CD4-positive, alpha-beta T cell treated with Interleukin-15 for 1 hour (primary cell): ENCODE measurements around the gene CACNA1S.
A peak's percentile ranks its signal among the peaks of the same experiment; 100 is the strongest.

Experiments used
- DNase-seq: peaks from one replicate; pipeline ENCODE4 v3.0.0-alpha.2; 2020

The CACNA1S gene

GRCh38 chr1:201115390-201115937 lies 3.2 kb upstream of the CACNA1S start:
- DNase-seq = no peak

- DNase-seq = peak; percentile 68
Observed at GRCh38 chr1:201114245-201115131, 2.3 kb upstream of the CACNA1S start.

- no peak for DNase-seq
Observed at GRCh38 chr1:201113451-201114244, 1.4 kb upstream of the CACNA1S start.

GRCh38 chr1:201112926-201113325 lies 700 bp upstream of the CACNA1S start:
- DNase-seq = no peak

GRCh38 chr1:201111672-201112071 lies 554 bp downstream of the CACNA1S start:
- DNase-seq = no peak

GRCh38 chr1:201111156-201111555 lies 1.1 kb downstream of the CACNA1S start:
- DNase-seq = no peak

- DNase-seq = no peak
Observed at GRCh38 chr1:201110616-201111015, 1.6 kb downstream of the CACNA1S start.

- no peak for DNase-seq
Observed at GRCh38 chr1:201110138-201110537, 2.1 kb downstream of the CACNA1S start.

- no peak for DNase-seq
Observed at GRCh38 chr1:201109651-201110050, 2.6 kb downstream of the CACNA1S start.

GRCh38 chr1:201108614-201109013 lies 3.6 kb downstream of the CACNA1S start:
- DNase-seq = no peak

GRCh38 chr1:201105688-201106087 lies 6.5 kb downstream of the CACNA1S start:
- DNase-seq = no peak

GRCh38 chr1:201104141-201104540 lies 8.1 kb downstream of the CACNA1S start:
- DNase-seq = no peak

- no peak for DNase-seq
Observed at GRCh38 chr1:201103666-201104065, 8.6 kb downstream of the CACNA1S start.

- DNase-seq = no peak
Observed at GRCh38 chr1:201100169-201100930, 11.9 kb downstream of the CACNA1S start.

- DNase-seq = no peak
Observed at GRCh38 chr1:201098992-201099677, 13.1 kb downstream of the CACNA1S start.

- DNase-seq = no peak
Observed at GRCh38 chr1:201096977-201097856, 15.0 kb downstream of the CACNA1S start.

GRCh38 chr1:201096041-201096461 lies 16.2 kb downstream of the CACNA1S start:
- no peak for DNase-seq

- DNase-seq = no peak
Observed at GRCh38 chr1:201095581-201095980, 16.6 kb downstream of the CACNA1S start.

- no peak for DNase-seq
Observed at GRCh38 chr1:201094832-201095231, 17.4 kb downstream of the CACNA1S start.

- no peak for DNase-seq
Observed at GRCh38 chr1:201093962-201094361, 18.3 kb downstream of the CACNA1S start.

- no peak for DNase-seq
Observed at GRCh38 chr1:201093561-201093960, 18.7 kb downstream of the CACNA1S start.
